ENCODE measurements around the gene SCGB1D1. TPM values are rescaled to one million over a fixed set of nuclear protein-coding genes. Genes with fewer than 3 reads are reported as not detected.
A peak's percentile ranks its signal among the peaks of the same experiment; 100 is the strongest.
"Not testable (repeated sequence)": the region's sequence is repeated elsewhere in the genome, so short reads cannot be mapped to it uniquely, and the experiment has no call there.

Gene SCGB1D1
- polyA plus RNA-seq, 1 donor, result not detected

DNA sequence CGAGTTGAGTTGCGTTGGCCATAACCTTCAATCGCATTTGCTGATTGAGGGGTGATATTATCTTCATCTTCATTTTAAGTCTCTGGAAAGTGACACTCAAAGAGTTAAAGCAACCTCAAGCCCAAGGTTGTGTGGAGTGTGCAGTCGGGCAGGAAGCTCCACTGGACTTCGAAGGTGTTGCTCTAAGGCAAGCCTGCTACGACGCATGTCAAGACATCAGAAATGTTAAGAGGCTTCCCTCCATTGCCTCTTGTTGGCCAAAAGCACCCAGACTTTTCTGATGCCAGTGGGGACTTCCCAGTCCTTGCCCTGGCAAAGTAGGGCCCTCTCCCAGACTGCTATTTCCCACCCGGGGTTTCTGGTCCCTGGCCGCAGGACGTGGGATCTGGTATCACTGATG, 23.6 kb upstream of the SCGB1D1 start:
- DNase-seq (ENCODE audit: low read depth), result no peak

DNA sequence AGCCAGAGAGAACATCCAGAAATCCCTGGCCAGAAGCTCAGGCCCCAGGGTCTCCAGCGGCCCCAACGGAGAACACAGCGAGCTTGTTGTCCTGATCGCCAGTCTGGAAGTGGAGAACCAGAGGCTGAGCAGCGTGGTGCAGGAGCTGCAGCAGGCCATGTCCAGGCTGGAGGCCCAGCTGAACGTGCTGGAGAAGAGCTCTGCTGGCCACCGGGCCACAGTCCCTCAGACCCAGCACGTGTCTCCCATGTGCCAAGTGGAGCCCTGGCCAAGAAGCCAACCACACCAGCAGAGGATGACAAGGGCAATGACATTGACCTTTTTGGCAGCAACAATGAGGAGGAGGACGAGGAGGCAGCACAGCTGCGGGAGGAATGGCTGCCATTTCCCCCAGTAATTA, 20.6 kb upstream of the SCGB1D1 start:
- DNase-seq (ENCODE audit: low read depth), result no peak

DNA sequence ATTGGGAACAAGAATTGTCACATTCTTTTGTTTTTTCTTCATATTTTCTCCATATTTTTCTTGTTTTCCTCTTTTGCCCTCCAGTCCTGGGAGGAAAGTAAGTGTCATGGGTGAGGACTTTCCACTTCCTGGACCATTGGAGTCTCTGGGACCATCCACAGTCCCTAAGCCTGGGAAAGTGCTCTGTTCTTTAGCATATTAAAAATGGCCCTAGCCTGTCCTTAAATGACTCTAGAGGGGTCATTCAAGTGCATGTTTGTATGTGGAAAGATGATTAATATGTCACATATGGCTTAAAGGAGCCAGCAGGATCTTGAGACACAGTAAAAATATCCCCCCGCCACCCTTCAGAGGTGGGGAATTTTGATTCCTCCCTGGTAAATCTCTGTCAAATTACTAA, 20.1 kb upstream of the SCGB1D1 start:
- DNase-seq (ENCODE audit: low read depth), result no peak

DNA sequence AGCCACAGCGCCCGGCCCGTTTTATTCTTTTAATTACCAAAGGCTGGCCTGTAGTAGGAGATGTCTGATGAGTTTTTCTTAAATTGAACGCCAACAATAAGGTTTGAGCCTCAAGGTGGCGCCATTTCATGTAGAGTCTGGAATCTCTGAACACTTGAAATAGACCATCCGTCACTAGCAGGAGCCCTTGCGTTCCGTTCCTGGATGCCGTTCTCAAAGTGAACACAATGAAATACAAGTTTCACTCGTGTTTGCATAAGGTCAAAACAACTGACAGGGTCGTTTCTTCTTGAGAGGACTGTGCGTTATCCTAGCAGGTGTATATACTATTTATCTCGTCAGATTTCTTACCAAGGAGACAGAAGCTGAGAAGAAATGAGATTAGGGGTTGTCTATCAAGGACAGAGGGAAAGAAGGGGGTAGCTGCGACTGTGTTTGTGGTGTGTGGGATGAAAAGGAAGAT, 18.7 kb upstream of the SCGB1D1 start:
- peak; percentile 53 for DNase-seq (ENCODE audit: low read depth)

DNA sequence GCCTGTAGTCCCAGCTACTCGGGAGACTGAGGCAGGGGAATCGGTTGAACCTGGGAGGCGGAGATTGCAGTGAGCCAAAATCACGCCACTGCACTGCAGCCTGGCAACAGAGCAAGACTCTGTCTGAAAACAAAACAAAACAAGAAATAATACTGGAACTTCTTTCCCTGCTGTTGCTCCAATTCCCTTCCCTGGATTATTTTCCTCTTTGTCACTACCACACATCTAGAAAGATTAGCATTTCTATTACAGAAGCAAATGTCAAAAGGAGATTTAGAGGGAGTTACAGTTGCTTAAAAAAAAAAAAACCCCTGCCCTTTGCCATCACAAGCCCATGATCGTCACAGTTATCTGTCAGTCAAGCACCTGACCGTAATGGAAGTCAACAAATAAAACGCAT, 17.7 kb upstream of the SCGB1D1 start:
- DNase-seq (ENCODE audit: low read depth), result no peak

DNA sequence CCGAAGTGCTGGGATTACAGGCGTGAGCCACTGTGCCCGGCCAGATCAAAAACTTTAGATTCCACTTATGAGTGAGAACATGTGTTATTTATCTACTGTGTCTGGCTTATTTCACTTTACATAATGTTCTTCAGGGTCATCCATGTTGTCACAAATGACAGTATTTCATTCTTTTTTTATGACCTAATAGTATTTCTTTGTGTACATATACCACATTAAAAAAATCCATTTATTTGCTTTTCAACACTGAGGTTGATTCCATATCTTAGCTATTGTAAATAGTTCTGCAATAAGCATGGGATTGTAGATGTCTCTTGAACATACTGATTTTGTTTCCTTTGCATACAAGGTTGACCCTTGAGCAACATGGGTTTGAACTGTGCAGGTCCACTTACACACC, 13.2 kb upstream of the SCGB1D1 start:
- no peak for DNase-seq (ENCODE audit: low read depth)

DNA sequence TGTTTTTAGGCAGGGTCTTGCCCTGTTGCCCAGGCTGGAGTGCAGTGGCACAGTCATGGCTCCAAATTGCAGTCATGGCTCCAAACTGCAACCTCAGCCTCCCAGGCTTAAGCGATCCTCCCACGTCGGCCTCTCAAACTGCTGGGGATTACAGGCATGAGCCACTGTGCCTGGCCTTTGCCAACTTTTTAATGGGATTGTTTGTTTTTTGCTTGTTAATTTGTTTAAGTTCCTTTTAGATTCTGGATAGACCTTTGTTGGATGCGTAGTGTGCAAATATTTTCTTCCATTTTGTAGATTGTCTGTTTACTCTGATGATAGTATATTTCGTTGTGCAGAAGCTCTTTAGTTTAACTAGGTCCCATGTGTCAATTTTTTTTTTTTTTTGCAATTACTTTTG, 10.0 kb upstream of the SCGB1D1 start:
- no peak for DNase-seq (ENCODE audit: low read depth)

DNA sequence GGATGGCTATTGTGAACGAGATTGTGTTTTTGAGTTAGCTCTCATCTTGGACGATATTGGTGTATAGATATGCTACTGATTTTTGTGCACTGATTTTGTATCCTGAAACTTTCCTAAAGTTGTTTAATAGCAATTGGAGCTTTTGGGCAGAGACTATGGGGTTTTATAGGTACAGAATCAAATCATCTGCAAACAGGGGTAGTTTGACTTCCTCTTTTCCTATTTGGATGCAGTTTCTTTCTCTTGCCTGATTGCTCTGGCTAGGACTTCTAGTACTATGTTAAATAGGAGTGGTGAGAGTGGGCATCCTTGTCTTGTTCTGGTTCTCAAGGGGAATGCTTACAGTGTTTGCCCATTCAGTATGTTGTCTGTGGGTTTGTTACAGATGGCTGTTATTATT, 8.9 kb upstream of the SCGB1D1 start:
- no peak for DNase-seq (ENCODE audit: low read depth)

DNA sequence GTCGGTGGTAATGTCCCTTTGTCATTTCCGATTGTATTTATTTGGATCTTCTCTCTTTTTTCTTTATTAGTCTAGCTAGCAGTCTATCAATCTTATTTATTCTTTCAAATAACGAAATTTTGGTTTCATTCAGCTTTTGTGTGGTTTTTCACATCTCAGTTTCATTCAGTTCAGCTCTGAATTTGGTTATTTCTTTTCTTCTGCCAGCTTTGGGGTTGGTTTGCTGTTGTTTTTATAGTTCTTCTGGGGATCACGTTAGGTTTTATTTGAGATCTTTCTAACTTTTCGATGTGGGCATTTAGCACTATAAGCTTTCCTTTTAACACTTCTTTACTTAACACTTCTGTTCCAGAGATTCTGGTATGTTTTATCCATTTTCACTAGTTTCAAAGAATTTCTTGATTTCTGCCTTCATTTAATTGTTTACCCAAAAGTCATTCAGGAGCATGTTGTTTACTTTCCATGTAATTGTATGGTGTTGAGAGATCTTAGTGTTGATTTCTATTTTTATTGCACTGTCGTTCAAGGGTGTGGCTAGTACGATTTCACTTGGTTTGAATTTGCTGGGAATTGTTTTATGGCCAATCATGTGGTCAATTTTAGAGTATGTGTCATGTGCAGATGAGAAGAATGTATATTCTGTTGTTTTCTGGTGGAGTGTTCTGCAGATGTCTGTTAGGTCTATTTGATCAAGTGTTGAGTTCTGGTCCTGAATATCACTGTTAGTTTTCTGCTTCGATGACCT, 7.7 kb upstream of the SCGB1D1 start:
- DNase-seq (ENCODE audit: low read depth), result no peak

DNA sequence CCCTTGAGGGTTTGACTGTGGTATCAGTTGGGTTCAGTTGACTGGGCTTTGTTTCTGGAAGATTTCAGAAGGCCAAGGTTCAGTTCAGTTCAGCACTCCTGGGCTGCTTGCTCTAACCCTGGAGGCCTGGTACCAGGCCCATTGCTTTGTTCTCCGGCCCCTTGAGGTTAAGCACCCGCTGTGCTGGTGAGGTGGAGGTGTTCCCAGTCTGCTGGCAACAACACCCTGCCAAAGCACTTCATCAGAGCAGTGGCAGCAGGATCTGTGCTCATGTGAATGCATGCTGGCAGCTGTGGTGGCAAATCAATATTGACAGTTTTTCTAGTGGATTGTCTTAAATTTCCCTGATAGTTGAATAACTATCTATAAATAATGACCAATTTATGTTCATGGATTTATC, 3.8 kb upstream of the SCGB1D1 start:
- no peak for DNase-seq (ENCODE audit: low read depth)

DNA sequence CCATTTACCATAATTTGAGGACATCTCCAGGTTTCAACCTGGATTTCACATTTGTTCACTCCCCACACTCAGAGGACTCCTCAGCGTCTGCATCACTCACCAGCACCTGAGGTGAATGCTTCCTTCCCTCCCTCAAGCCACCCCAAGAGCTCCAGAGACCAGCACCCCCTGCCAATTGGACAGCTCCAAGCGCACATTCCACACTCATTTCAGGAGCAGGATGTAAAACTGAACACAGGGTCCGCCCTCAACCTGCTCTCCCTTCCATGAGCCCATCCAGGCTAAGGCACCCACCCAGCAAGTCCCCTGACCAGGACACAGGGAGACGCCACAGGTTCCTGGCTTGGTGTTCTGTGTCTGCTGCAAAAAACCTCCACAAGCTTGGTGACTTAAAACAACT, 3.9 kb downstream of the SCGB1D1 start:
- no peak for DNase-seq (ENCODE audit: low read depth)

DNA sequence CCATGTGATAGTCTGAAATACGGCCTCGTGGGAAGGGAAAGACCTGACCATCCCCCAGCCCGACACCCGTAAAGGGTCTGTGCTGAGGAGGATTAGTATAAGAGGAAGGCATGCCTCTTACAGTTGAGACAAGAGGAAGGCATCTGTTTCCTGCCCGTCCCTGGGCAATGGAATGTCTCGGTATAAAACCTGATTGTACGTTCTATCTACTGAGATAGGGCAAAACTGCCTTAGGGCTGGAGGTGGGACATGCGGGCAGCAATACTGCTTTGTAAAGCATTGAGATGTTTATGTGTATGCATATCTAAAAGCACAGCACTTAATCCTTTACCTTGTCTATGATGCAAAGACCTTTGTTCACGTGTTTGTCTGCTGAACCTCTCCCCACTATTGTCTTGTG, 5.0 kb downstream of the SCGB1D1 start:
- DNase-seq (ENCODE audit: low read depth), result not testable (repeated sequence)

DNA sequence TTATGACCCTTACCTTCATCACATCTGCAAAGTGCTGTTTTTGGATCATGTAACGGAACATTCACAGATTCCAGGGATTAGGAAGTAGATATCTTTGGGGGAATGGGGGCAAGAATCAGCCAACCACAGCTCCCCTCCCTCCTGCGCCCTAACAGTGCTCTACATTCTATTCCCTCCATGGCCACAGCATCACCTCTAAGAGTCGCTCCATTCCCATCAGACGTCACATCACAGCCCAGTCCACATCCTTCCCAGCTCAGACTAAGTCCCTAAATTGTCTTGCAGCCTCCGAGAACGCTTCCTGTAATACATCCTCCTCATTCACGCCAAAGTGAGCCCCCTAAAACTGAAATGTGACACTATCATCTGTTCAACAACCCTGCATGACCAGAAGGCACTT, 5.9 kb downstream of the SCGB1D1 start:
- no peak for DNase-seq (ENCODE audit: low read depth)

DNA sequence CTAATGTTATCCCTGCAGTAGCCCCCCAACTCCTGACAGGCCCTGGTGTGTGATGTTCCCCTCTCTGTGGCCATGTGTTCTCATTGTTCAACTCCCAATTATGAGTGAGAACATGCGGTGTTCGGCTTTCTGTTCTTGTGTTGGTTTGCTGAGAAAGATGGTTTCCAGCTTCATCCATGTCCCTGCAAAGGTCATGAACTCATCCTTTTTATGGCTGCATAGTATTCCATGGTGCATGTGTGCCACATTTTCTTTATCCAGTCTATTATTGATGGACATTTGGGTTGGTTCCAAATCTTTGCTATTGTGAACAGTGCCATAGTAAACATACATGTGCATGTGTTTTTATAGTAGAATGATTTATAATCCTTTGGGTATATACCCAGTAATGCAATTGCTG, 7.4 kb downstream of the SCGB1D1 start:
- not testable (repeated sequence) for DNase-seq (ENCODE audit: low read depth)

DNA sequence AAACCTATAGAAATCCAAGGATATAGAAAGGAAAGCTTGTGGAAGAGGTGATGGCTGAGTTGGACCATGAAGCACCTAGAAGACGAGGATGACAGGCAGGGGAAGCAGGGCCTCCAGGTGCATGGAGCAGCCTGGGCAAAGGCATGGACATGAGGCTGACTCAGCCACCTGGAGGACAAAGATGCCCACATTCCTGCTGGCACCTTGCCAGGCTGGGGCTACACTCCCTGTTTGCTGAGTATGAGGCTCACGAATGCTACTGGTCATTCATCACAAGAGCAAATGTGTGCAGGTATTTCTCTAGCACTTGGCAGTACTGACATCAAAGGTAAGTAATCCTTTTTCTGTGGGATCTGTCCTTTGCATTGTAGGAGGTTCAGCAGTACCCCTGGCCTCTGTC, 11.4 kb downstream of the SCGB1D1 start:
- no peak for DNase-seq (ENCODE audit: low read depth)

DNA sequence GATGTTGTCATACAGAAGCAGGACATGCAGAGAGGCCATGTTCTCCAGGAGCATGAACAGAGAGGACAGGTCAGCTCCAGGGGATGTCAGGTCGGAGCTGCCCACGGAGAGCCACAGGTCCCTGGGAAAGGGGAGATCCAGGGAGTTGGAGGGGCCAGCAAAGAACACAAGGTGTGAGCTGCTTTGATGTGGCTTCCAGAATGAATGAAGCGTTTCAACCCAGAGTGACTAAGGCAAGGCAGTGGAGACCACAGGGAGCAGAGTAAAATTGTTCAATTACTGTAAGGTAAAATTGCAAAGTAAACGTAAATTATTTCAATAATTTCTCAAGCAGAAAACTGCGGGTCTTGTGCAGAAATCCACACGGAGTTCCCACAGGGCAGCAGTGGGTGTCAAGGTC, 12.9 kb downstream of the SCGB1D1 start:
- no peak for DNase-seq (ENCODE audit: low read depth)

DNA sequence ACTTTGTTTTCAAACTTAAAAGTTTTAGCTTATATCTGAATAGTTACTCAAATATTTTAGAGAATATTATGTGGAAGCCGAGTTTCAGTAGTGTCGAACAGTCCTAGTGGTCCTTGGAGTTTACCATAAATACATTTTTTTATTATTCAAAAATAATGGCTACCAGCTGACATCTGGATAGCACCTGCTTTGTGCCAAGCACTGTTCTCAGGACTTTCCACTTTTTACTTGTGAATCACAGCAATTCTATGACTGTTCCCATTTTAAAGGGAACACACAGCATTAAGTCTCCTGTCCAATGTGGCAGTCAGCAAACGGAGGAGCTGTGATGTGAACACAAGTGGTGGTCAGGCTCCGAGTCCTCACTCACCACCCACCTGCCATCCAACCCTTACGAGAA, 14.4 kb downstream of the SCGB1D1 start:
- DNase-seq (ENCODE audit: low read depth), result no peak

DNA sequence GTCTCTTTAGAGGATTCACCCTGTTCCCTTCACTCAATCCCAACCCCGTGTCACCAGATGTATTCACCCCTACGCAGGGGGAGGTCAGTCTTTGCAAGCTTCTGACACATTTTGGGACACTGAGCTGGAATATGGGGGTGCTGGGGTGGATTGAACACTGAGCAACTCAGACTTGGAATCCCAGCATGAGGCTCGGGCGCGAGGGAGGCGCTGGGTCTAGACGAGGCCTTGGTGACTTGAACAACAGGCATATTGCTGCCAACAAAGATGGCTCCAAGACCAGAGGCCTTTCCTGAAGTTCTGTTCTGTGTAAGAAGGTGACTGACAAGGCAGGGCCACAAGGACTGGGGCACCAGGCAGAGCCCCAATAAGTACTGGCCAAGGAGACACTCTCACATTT, 15.4 kb downstream of the SCGB1D1 start:
- no peak for DNase-seq (ENCODE audit: low read depth)

DNA sequence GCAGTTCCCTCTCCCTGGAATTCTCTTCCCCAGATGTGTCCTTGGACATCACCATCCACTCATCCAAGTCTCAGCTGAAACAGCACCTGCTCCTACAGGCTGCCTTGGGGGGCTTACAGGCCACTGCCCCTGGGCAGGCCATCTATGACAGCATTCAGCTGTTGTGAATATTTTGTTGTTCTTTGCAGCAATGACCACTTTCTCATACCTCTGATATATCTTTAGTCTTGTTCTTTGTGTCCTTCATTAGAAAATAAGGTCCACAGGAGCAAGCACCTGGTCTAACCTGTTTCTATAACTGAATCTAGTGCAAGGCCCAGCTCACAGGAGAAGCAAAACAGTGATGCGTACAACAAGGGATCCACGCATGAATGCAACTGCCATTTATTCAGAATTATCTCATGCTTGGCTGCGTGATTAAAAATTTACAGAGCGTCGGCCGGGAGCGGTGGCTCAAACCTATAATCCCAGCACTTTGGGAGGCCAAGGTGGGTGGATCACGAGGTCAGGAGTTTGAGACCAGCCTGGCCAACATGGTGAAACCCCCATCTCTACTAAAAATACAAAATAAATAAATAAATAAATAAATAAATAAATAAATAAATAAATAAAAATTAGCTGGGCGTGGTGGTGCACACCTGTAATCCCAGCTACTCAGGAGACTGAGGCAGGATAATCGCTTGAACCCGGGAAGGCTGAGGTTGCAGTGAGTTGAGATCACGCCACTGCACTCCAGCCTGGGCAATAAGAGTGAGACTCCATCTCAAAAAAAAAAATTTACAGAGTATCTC, 16.5 kb downstream of the SCGB1D1 start:
- DNase-seq (ENCODE audit: low read depth), result not testable (repeated sequence)

DNA sequence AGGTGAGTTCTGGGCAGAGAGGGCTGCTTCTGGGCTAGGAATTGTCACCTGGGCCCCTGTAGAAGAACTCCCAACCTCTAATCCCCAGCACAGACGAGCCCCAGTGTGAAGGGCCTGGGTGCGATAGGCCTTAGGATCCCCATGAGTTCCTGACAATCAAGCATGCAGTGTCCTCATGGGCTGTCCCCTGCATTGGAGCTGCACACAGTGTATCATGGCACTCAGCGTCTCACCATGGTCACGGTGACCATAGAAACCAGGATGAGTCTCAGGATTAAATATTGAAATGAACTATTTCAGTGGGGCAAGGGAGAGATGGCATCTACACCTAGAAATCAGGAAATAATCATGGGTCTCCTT, 18.7 kb downstream of the SCGB1D1 start:
- no peak for DNase-seq (ENCODE audit: low read depth)

DNA sequence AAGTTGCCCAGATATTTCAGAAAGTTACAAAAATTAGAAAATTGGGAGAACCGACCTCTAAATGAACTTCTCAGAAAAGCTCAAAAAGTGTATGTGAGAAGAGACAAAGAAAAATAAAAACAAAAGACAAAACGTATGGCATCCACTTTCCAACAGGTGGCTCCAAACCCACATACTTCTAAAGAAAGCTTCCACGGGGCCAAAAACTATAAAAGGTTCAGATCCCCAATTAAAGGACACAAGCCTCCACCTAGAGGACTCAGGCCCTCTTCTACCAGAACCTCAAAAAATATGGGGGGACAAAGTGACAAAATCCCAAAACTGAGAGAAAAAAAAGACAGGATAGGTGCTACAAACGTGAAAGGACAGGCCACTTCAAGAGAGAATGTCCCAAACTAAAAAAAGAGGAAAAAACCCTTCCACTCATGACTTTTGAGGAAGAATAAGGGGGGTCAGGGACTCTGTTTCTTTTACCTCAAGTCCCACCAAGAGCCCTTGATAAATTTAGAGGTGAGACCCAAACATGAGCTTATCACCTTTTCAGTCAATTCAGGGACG, 27.3 kb downstream of the SCGB1D1 start:
- DNase-seq (ENCODE audit: low read depth), result no peak

DNA sequence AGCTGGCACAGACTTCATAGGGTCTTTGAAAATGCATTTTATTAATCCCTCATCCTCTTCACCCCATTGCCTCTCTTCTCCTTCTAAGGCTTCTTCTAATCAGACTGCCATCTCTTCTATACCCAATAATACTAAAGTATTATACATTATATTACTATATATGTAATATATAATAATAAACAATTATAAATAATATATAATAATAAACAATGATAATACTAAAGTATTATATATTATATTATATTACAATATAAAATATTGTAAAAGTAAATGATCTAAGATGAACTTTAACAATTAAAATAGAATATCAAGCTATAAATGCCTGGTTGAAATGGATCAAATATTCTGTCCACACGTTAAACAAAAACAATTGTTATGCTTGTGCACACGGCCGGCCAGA, 31.5 kb downstream of the SCGB1D1 start:
- DNase-seq (ENCODE audit: low read depth), result no peak

DNA sequence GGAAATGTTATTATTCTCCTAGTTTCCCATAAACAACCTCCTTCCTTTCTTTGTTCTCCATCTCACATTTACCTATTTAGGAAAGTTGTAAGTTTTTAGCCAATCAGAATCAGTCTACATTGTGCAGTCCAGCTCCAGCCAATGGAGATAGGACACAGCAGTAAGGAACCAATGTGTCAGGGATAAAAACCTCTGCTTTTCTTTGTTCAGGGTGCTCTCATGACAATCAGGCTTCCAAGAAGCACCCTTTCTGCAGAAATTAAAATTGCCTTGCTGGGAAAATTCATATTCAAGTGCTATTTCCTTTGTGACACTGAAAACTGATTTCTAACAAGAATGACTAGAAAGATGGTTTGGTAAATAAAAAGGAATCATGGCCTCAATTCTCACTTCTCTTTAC, 33.1 kb downstream of the SCGB1D1 start:
- DNase-seq (ENCODE audit: low read depth), result no peak
